ENCODE data around the gene CDH8. TPM values are rescaled to one million over a fixed set of nuclear protein-coding genes. Genes with fewer than 3 reads are reported as not detected.

The CDH8 gene
- total RNA-seq, 4 donors from 2014 or later: 0.40 to 3.0 (median 0.86) TPM

GRCh38 chr16:61617219-61617783 is 418.9 kb downstream of the CDH8 start:
- TF ChIP-seq EP300 (IDR thresholded peaks at IDR 0.05) (no peak), POLR2AphosphoS5 (IDR thresholded peaks at IDR 0.05) (no peak), POLR2A (IDR thresholded peaks at IDR 0.05) (no peak), CTCF (IDR thresholded peaks at IDR 0.05) (no peak)
- Histone ChIP-seq H3K4me1 (no peaks in the 10 kb centered on the region), H3K4me3 (no peak overlapping the region), H3K9me3 (no peaks in the 10 kb centered on the region), H3K27ac (no peak overlapping the region), H3K27me3 (no peaks in the 10 kb centered on the region), H3K36me3 (no peaks in the 10 kb centered on the region)
- WGBS, 2 donors (ENCODE audit: low coverage in 1 of 2): 60 to 68% methylated on average over 3 to 4 of the region's 5 CpGs
- ATAC-seq: no peak

GRCh38 chr16:61616088-61616487 is 420.1 kb downstream of the CDH8 start:
- Histone ChIP-seq H3K4me3 (no peak overlapping the region), H3K36me3 (no peaks in the 10 kb centered on the region), H3K27ac (no peak overlapping the region), H3K9me3 (no peaks in the 10 kb centered on the region), H3K4me1 (no peaks in the 10 kb centered on the region), H3K27me3 (no peaks in the 10 kb centered on the region)
- no peak for ATAC-seq
- no peak for TF ChIP-seq POLR2AphosphoS5 (IDR thresholded peaks at IDR 0.05)
- no peak for TF ChIP-seq POLR2A (IDR thresholded peaks at IDR 0.05)
- TF ChIP-seq CTCF (IDR thresholded peaks at IDR 0.05): no peak
- no peak for TF ChIP-seq EP300 (IDR thresholded peaks at IDR 0.05)
- WGBS, 2 donors (ENCODE audit: low coverage in 1 of 2): 75 to 77% methylated on average over 1 to 2 of the region's 2 CpGs

GRCh38 chr16:61611847-61612491 is 424.3 kb downstream of the CDH8 start:
- TF ChIP-seq EP300 (IDR thresholded peaks at IDR 0.05) (no peak), POLR2AphosphoS5 (IDR thresholded peaks at IDR 0.05) (no peak), POLR2A (IDR thresholded peaks at IDR 0.05) (no peak), CTCF (IDR thresholded peaks at IDR 0.05) (no peak)
- H3K27me3 ChIP-seq: no peaks in the 10 kb centered on the region
- 58 to 86% methylated on average over 2 to 4 of the region's 4 CpGs for WGBS, 2 donors (ENCODE audit: low coverage in 1 of 2)
- no peak overlapping the region for H3K27ac ChIP-seq
- no peak for ATAC-seq
- no peak overlapping the region for H3K4me3 ChIP-seq
- no peaks in the 10 kb centered on the region for H3K4me1 ChIP-seq
- no peaks in the 10 kb centered on the region for H3K36me3 ChIP-seq
- no peaks in the 10 kb centered on the region for H3K9me3 ChIP-seq

GRCh38 chr16:61606581-61606980 is 429.7 kb downstream of the CDH8 start:
- 67 to 83% methylated on average over 1 of the region's 1 CpG for WGBS, 2 donors (ENCODE audit: low coverage in 1 of 2)
- H3K27ac ChIP-seq: no peak overlapping the region

More at GRCh38 chr16:61606581-61606980, 429.7 kb downstream of the CDH8 start:
- no peaks in the 10 kb centered on the region for H3K36me3 ChIP-seq
- TF ChIP-seq POLR2A (IDR thresholded peaks at IDR 0.05) (no peak), POLR2AphosphoS5 (IDR thresholded peaks at IDR 0.05) (no peak), EP300 (IDR thresholded peaks at IDR 0.05) (no peak), CTCF (IDR thresholded peaks at IDR 0.05) (no peak)
- H3K4me3 ChIP-seq: no peak overlapping the region
- H3K27me3 ChIP-seq: no peaks in the 10 kb centered on the region
- H3K9me3 ChIP-seq: no peaks in the 10 kb centered on the region
- H3K4me1 ChIP-seq: no peaks in the 10 kb centered on the region
- ATAC-seq: no peak

Data from gastroesophageal sphincter (tissue), 4 donors.